Measurements from ENCODE around the gene UBL4A. TPM values are rescaled to one million over a fixed set of nuclear protein-coding genes. Genes with fewer than 3 reads are reported as not detected.
"Not testable (repeated sequence)": the region's sequence is repeated elsewhere in the genome, so short reads cannot be mapped to it uniquely, and the experiment has no call there.

UBL4A gene
- polyA plus RNA-seq, 1 of the 3 experiments (the other 2 are of a cell fraction), result 27.8 TPM

GRCh38 chrX:154502989-154503388 is 16.6 kb upstream of the UBL4A start (continued):
- TF ChIP-seq CTCF (IDR thresholded peaks at IDR 0.05) (no peak), RAD21 (IDR thresholded peaks at IDR 0.05; ENCODE audit: low read length) (no peak)

GRCh38 chrX:154502098-154502497 is 15.7 kb upstream of the UBL4A start:
- Histone ChIP-seq H3K4me2 (no peak overlapping the region), H3K27me3 (ENCODE audit: insufficient read depth) (peaks cover 11% of the 10 kb centered on the region), H2AFZ (ENCODE audit: low read depth) (no peak overlapping the region), H3K9me3 (no peaks in the 10 kb centered on the region), H3K27ac (ENCODE audit: low read depth in 2 of 2, low read length in 1 of 2) (no peak overlapping the region), H3K4me3 (ENCODE audit: low read depth in 2 of 2, low read length in 1 of 2) (no peak overlapping the region), H3F3A (replicated peaks; ENCODE audit: insufficient read depth) (no peaks in the 10 kb centered on the region), H3K36me3 (replicated peaks in 1 of 2; ENCODE audit: control insufficient read depth in 1 of 2, insufficient read depth in 2 of 2, low read length in 1 of 2) (no peaks in the 10 kb centered on the region), H4K20me1 (ENCODE audit: insufficient read depth) (no peaks in the 10 kb centered on the region), H3K79me2 (ENCODE audit: insufficient read depth) (no peaks in the 10 kb centered on the region), H3K9ac (no peak overlapping the region), H3K4me1 (ENCODE audit: control insufficient read depth in 1 of 2, insufficient read depth in 2 of 2, low read depth in 1 of 2, low read length in 1 of 2) (no peaks in the 10 kb centered on the region), H3K9me2 (no peaks in the 10 kb centered on the region)
- WGBS (ENCODE audit: low lambda C conversion rate), result 76% methylated on average over 8 of the region's 8 CpGs
- ChIA-PET POLR2A (no interaction called here), CTCF (no interaction called here)
- DNase-seq, result no peak
- TF ChIP-seq MAX (IDR thresholded peaks at IDR 0.05; ENCODE audit: low read depth) (no peak), IRF3 (IDR thresholded peaks at IDR 0.05; ENCODE audit: low read depth, low read length) (no peak), FOXJ3 (CRISPR knock-in tag; IDR thresholded peaks at IDR 0.05) (no peak), EZH2phosphoT487 (IDR thresholded peaks at IDR 0.05; ENCODE audit: borderline replicate concordance, low read depth) (no peak), MEF2A (IDR thresholded peaks at IDR 0.05; ENCODE audit: borderline replicate concordance, low read depth) (no peak), TCF12 (IDR thresholded peaks at IDR 0.05) (no peak), RCOR1 (IDR thresholded peaks at IDR 0.05; ENCODE audit: low read length) (no peak), USF2 (IDR thresholded peaks at IDR 0.05; ENCODE audit: borderline replicate concordance, low read depth, low read length) (no peak), GABPA (IDR thresholded peaks at IDR 0.05; ENCODE audit: low read depth) (no peak), USF1 (IDR thresholded peaks at IDR 0.05; ENCODE audit: borderline replicate concordance, low read depth) (no peak), JUND (IDR thresholded peaks at IDR 0.05) (no peak), NFIC (IDR thresholded peaks at IDR 0.05; ENCODE audit: borderline replicate concordance) (no peak), MXI1 (IDR thresholded peaks at IDR 0.05; ENCODE audit: low read depth, low read length) (no peak), POLR2AphosphoS5 (IDR thresholded peaks at IDR 0.05; ENCODE audit: low read depth, low read length) (no peak), RAD21 (IDR thresholded peaks at IDR 0.05; ENCODE audit: low read length) (no peak), CTCF (IDR thresholded peaks at IDR 0.05) (no peak), YY1 (IDR thresholded peaks at IDR 0.05; ENCODE audit: low read depth) (no peak)

- H3F3A ChIP-seq (replicated peaks; ENCODE audit: insufficient read depth); POLR2A ChIA-PET; H3K4me1 ChIP-seq (ENCODE audit: control insufficient read depth in 1 of 2, insufficient read depth in 2 of 2, low read depth in 1 of 2, low read length in 1 of 2); DNase-seq; CTCF ChIA-PET; H2AFZ ChIP-seq (ENCODE audit: low read depth); H3K9me3 ChIP-seq; H3K9ac ChIP-seq; H3K4me3 ChIP-seq (ENCODE audit: low read depth in 2 of 2, low read length in 1 of 2); H3K4me2 ChIP-seq; H3K27ac ChIP-seq (ENCODE audit: low read depth in 2 of 2, low read length in 1 of 2); H4K20me1 ChIP-seq (ENCODE audit: insufficient read depth); H3K36me3 ChIP-seq (replicated peaks in 1 of 2; ENCODE audit: control insufficient read depth in 1 of 2, insufficient read depth in 2 of 2, low read length in 1 of 2); H3K79me2 ChIP-seq (ENCODE audit: insufficient read depth); H3K9me2 ChIP-seq: not testable (repeated sequence)
- H3K27me3 ChIP-seq (ENCODE audit: insufficient read depth), result peaks cover 11% of the 10 kb centered on the region
- WGBS (ENCODE audit: low lambda C conversion rate), result 62% methylated on average over 7 of the region's 7 CpGs
Measured at GRCh38 chrX:154501423-154501822, 15.0 kb upstream of the UBL4A start.
